Measurements from ENCODE around the gene ALG12. TPM values are rescaled to one million over a fixed set of nuclear protein-coding genes. Genes with fewer than 3 reads are reported as not detected.

ALG12 gene
- total and polyA plus RNA-seq, 2 donors from 2014 or later = 27.2 to 28.4 TPM

DNA sequence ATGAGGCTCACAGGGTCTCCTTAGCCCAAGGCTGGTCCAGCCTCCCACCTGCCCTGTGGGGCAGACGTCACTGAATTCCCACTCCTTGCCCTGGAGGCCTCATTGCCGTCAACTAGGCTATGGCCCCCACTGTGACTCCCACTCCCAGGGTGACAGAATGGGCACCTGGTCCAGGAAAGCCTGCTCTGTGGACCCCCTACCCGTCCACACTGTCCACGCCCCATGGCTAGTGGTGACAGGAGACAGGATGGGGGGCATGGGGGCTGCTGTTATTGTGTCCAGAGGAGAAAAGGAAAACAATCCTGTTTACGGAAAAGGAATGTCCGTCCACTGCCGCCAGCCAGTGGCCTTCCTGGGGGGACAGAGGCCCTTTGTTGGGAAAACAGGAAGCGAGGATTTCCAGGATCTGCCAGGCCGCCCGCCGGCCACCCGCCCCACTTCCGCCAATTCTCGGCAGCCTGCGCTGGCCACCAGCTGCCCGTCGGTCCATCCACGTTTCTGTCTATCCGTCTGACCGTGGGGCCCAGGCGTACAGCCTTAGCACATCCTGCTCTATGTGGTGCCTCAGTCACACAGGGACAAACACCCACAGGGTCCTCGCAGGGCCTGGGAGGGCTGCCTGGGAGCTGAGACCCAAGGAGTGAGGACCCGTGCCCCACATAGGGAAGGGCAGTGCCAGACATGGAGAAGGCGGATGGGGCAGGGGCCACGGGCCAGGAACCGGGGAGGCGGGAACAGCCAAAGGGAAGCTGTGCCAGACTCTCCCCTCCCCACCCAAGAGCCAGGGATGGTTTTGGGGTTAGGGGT lies 19.7 kb upstream of the ALG12 start:
- FAIRE-seq = no peak
- Histone ChIP-seq H3K4me1 (ENCODE audit: control insufficient read depth in 2 of 3, insufficient read depth in 2 of 3, low read depth in 1 of 3, low read length in 3 of 3) (peaks cover 0 to 31% (median 3%) of the 10 kb centered on the region in 3 donors), H3K36me3 (ENCODE audit: control insufficient read depth in 2 of 3, insufficient read depth in 3 of 3, low read length in 3 of 3) (no peaks in the 10 kb centered on the region), H3K9me3 (ENCODE audit: control insufficient read depth in 2 of 3, insufficient read depth in 1 of 3, low read length in 3 of 3) (no peaks in the 10 kb centered on the region), H3K27ac (ENCODE audit: low read depth in 2 of 2, low read length in 2 of 2) (peak overlapping the region; percentile 92 to 96), H3K27me3 (ENCODE audit: control insufficient read depth, insufficient read depth, low read length) (no peaks in the 10 kb centered on the region), H3K4me3 (ENCODE audit: low read length in 3 of 3) (no peak overlapping the region), H3K9ac (ENCODE audit: low read length in 3 of 3) (peak overlapping the region in 1 of 3 donors; percentile 67)
- DNase-seq = peak in 2 of 5 donors; percentile 46 to 54
- intact Hi-C loops (cut with DNase I) = no loop called here
- TF ChIP-seq, protein P1, sequence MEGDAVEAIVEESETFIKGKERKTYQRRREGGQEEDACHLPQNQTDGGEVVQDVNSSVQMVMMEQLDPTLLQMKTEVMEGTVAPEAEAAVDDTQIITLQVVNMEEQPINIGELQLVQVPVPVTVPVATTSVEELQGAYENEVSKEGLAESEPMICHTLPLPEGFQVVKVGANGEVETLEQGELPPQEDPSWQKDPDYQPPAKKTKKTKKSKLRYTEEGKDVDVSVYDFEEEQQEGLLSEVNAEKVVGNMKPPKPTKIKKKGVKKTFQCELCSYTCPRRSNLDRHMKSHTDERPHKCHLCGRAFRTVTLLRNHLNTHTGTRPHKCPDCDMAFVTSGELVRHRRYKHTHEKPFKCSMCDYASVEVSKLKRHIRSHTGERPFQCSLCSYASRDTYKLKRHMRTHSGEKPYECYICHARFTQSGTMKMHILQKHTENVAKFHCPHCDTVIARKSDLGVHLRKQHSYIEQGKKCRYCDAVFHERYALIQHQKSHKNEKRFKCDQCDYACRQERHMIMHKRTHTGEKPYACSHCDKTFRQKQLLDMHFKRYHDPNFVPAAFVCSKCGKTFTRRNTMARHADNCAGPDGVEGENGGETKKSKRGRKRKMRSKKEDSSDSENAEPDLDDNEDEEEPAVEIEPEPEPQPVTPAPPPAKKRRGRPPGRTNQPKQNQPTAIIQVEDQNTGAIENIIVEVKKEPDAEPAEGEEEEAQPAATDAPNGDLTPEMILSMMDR (IDR thresholded peaks at IDR 0.05; ENCODE audit: borderline replicate concordance, extremely low read depth, insufficient read depth) = no peak

DNA sequence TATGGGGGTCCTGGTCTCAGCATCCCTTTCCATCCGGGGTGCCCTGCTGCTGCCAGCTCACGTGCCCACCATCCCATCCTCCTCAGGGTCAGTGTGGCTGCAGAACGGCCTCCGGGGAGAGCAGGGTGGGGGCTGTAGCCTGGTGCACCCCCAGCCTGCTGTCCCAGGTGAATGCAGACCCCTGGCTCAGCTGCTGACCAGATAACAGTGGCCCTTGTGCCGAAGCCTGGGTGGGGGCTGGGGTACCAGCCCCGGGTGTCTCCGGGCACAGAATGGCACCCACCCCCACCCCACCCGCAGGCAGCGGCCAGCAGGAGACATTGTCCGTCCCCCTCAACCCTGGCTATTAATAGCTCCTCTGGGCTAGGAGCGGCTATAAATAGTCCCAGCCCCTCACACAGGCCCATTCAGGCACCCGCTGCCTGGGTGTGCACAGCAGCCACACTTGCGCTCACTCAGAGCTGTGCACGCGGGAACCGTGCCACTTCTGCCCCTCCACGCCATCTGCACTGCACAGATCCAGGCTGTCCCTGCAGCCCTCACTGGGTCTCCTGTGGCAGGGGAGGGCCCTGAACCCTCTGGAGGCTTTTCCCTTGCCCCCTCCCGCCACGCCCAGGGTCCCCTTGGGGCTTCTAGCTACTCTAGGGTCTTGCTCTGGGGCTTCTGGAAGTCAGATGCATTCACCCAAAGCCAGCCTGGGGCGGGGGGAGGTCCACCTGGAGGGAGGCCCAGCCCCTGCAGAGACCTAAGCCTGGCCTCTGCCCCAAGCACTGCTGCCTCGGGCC lies 18.9 kb upstream of the ALG12 start:
- Histone ChIP-seq H3K27me3 (ENCODE audit: control insufficient read depth, insufficient read depth, low read length) (no peaks in the 10 kb centered on the region), H3K9ac (ENCODE audit: low read length in 3 of 3) (peak overlapping the region in 1 of 3 donors; percentile 67), H3K27ac (ENCODE audit: low read depth in 2 of 2, low read length in 2 of 2) (peak overlapping the region; percentile 92 to 96), H3K36me3 (ENCODE audit: control insufficient read depth in 2 of 3, insufficient read depth in 3 of 3, low read length in 3 of 3) (no peaks in the 10 kb centered on the region), H3K4me1 (ENCODE audit: control insufficient read depth in 2 of 3, insufficient read depth in 2 of 3, low read depth in 1 of 3, low read length in 3 of 3) (peaks cover 0 to 31% (median 3%) of the 10 kb centered on the region in 3 donors), H3K4me3 (ENCODE audit: low read length in 3 of 3) (no peak overlapping the region), H3K9me3 (ENCODE audit: control insufficient read depth in 2 of 3, insufficient read depth in 1 of 3, low read length in 3 of 3) (no peaks in the 10 kb centered on the region)
- DNase-seq = peak in 1 of 5 donors; percentile 55
- intact Hi-C loops (cut with DNase I) = no loop called here
- FAIRE-seq = no peak
- TF ChIP-seq, protein P1 (IDR thresholded peaks at IDR 0.05; ENCODE audit: borderline replicate concordance, extremely low read depth, insufficient read depth) = no peak

DNA sequence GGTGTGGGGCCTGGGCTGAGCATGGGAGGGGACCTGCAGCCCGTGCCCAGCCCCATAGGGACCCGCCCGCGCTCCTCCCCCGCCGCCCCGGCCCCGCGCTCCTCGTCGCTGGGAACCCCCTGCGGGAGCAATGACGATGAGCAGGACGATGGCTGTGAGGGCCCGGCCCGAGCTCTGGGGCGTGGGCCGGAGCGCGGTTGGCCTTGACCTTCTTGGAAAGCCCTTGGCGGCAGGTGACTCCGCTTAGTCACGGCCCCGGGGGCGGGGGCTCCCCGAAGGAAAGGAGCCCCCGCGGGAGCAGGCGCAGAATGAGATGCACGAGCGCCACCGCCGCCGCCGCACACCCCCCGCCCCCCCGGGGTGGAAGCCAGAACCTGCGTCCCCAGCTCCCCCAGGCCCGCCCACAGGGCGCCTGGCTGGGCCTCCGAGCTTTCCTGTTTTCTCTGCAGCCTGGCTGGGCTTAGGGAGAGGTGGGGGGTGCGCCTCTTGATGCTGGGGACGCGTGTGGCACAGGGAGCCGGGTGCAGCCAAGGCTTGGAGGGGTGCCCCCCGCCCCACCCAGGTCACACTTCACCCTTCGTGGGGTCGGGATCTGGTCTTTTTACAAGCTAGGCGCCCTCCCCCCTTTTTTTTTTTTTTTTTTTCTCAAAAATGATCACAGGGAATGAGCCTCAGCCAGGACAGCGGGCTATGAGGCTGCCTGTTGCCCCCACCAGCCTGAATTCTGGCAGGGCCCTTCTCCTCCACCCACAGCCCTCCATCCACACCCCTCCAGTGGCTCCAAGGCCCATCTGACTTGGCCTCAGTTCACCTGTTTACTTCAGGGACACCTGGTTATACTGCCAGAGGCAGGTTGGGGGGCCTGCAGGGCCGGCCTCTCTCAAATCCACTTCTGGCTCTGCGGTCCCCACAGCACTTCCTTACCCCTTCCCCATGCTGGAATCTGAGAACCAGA lies 18.1 kb upstream of the ALG12 start:
- TF ChIP-seq, protein P1 (IDR thresholded peaks at IDR 0.05; ENCODE audit: borderline replicate concordance, extremely low read depth, insufficient read depth) = no peak
- peaks cover 0 to 33% (median 3%) of the 10 kb centered on the region in 3 donors for H3K4me1 ChIP-seq (ENCODE audit: control insufficient read depth in 2 of 3, insufficient read depth in 2 of 3, low read depth in 1 of 3, low read length in 3 of 3)
- peak; percentile 54 to 99 (median 79) for DNase-seq

More for the DNA sequence above, 18.1 kb upstream of the ALG12 start:
- no peak for FAIRE-seq
- Histone ChIP-seq H3K36me3 (ENCODE audit: control insufficient read depth in 2 of 3, insufficient read depth in 3 of 3, low read length in 3 of 3) (no peaks in the 10 kb centered on the region), H3K9ac (ENCODE audit: low read length in 3 of 3) (peak overlapping the region in 1 of 3 donors; percentile 67), H3K4me3 (ENCODE audit: low read length in 3 of 3) (no peak overlapping the region), H3K27ac (ENCODE audit: low read depth in 2 of 2, low read length in 2 of 2) (peak overlapping the region; percentile 92 to 96), H3K27me3 (ENCODE audit: control insufficient read depth, insufficient read depth, low read length) (no peaks in the 10 kb centered on the region), H3K9me3 (ENCODE audit: control insufficient read depth in 2 of 3, insufficient read depth in 1 of 3, low read length in 3 of 3) (no peaks in the 10 kb centered on the region)
- intact Hi-C loops (cut with DNase I) = no loop called here
